ENCODE data around the gene MAT2B.
A peak's percentile ranks its signal among the peaks of the same experiment; 100 is the strongest.

DNA sequence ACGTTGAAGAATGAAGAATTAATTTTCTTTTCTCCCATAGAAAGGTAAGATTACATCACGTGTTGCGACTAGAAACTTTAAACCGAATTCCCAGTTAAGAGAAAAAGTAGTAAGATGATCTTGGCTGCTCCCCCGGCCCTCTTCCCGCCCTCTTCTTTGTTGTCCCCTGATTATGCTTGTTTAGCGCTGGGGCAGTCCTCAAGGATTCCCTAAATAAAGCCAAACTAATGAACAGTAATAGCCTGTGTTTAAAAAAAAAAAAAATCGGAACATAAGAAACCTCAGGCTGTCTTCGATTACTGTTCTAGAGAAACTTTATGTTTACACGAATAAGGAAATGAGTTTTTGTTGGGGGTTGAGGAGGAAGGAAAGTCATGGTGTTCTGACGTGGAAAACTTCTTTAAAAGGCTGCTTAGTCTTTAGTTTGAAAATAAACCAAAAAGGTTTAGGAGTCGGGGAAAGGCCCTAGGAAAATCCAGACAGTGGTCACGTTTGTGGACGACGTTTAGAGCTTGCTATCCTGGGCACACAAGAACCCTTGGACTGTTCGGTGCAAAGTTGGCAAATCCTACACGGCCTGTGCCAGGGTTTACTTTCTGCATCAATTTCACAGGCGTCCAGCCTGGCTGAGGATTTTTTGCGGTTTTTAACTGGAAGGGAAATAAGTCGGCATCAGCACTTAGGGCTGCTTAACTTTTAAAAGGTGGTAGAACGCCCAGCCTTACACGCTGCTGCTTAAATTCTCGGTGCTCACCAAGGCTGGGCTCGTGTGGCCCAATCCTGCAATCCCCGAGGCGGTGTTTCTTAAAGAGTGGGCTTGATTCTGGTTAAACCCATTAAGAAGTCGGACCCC lies 1.1 kb upstream of the MAT2B start:
- TF ChIP-seq, protein P1, sequence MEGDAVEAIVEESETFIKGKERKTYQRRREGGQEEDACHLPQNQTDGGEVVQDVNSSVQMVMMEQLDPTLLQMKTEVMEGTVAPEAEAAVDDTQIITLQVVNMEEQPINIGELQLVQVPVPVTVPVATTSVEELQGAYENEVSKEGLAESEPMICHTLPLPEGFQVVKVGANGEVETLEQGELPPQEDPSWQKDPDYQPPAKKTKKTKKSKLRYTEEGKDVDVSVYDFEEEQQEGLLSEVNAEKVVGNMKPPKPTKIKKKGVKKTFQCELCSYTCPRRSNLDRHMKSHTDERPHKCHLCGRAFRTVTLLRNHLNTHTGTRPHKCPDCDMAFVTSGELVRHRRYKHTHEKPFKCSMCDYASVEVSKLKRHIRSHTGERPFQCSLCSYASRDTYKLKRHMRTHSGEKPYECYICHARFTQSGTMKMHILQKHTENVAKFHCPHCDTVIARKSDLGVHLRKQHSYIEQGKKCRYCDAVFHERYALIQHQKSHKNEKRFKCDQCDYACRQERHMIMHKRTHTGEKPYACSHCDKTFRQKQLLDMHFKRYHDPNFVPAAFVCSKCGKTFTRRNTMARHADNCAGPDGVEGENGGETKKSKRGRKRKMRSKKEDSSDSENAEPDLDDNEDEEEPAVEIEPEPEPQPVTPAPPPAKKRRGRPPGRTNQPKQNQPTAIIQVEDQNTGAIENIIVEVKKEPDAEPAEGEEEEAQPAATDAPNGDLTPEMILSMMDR (IDR thresholded peaks at IDR 0.05): no peak
- TF ChIP-seq EP300 (IDR thresholded peaks at IDR 0.05): peak in 1 of 2 donors; percentile 42
- TF ChIP-seq POLR2A (IDR thresholded peaks at IDR 0.05): peak in 1 of 2 donors; percentile 24

Data from tibial nerve (tissue), 4 donors.